Measurements from ENCODE around the gene ANXA6.

Gene ANXA6

DNA sequence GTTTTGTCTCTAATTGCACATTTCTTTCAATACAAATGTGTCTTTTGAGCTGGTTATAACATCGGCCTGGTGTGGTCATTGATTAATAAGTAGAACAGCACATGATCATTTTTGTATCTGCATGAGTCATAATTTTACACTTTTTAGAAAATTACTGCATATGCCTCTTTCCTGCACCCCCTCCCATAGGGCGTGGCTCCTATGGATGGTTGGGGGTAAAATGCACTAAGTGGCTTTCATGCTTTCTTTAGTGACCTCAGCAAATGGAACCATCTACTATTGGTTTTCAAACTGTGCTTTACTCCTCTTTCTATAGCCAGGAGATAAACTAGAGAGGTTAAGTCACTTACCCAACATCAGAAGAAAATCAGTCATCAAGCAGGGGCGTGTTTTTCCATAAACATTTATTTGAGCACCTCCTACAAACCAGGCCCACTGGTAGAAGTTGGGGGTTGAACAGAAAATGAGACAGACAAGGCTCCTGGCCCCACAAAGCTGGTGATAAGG, 3.8 kb downstream of the ANXA6 start:
- TF ChIP-seq CTCF (IDR thresholded peaks at IDR 0.05; ENCODE audit: low read depth, low read length, missing control alignments), result no peak
- DNase-seq (ENCODE audit: extremely low read depth, low read depth), result no peak
- no peak overlapping the region for H3K4me3 ChIP-seq (replicated peaks; ENCODE audit: low read depth, low read length)

- no peak overlapping the region for H3K4me3 ChIP-seq (replicated peaks; ENCODE audit: low read depth, low read length)
- no peak for TF ChIP-seq CTCF (IDR thresholded peaks at IDR 0.05; ENCODE audit: low read depth, low read length, missing control alignments)
Measured at GRCh38 chr5:151153300-151153699, 4.3 kb downstream of the ANXA6 start.

GRCh38 chr5:151151793-151152192, 5.8 kb downstream of the ANXA6 start:
- H3K4me3 ChIP-seq (replicated peaks; ENCODE audit: low read depth, low read length), result no peak overlapping the region
- no peak for TF ChIP-seq CTCF (IDR thresholded peaks at IDR 0.05; ENCODE audit: low read depth, low read length, missing control alignments)
- DNase-seq (ENCODE audit: extremely low read depth, low read depth), result no peak

More at GRCh38 chr5:151153300-151153699, 4.3 kb downstream of the ANXA6 start:
- no peak for DNase-seq (ENCODE audit: extremely low read depth, low read depth)

DNA sequence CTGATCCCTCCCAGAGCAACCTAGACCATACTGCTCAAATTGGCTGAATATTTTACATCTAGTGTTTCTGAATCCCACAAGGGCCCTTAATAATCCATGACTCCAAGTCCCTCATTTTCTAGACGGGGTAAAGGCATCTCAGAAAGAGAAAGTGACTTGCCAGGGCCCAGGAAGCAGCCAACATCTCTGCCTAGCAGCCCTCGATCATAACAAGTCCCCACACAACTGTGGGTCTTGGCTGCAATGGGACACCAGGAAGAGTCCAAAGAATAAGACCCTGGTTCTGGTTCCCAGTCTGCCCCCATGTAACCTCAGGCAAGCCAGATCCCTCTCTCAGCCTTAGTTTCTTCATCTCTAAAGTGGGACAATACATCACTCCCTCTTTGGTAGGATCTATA, 6.3 kb downstream of the ANXA6 start:
- TF ChIP-seq CTCF (IDR thresholded peaks at IDR 0.05; ENCODE audit: low read depth, low read length, missing control alignments), result no peak
- DNase-seq (ENCODE audit: extremely low read depth, low read depth), result no peak
- H3K4me3 ChIP-seq (replicated peaks; ENCODE audit: low read depth, low read length), result no peak overlapping the region

DNA sequence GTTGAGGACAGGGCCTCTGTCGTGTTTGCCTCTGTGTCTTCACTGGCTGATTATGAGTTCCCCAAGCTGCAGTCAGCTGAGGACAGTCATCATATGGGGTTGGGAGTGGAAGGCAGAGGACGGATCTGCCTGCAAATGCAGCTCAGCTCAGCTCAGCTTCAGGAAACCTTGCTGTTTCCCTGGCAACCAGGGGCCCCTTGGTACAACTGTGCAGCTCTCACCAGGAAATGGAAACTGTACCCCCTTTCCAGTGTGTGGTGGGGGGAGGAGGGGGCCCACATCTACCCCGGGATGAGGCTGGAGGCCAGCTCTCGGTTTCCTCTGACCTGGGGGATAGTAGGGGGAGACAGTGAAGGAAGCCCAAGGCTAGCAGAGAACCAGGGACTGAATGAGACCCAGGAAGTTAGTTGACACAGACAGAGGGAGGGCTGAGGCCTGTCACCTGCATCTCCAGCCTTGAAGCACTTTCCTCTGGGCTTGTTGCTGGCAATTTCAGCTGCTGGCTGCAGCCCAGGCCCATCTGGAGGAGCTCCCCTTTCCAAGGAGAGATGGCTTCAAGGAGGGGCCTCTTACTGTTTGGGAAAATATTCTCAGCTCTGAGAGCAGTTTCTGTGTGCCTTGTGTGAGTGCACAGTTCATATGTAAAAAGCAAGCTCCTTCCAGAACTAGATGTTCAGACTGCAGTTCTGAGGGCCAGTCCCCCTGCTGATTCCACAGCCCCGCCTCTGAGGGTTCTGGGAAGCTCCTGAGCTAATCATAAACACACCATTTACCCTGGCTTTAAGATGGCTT, 6.9 kb downstream of the ANXA6 start:
- no peak for DNase-seq (ENCODE audit: extremely low read depth, low read depth)
- H3K4me3 ChIP-seq (replicated peaks; ENCODE audit: low read depth, low read length), result no peak overlapping the region
- no peak for TF ChIP-seq CTCF (IDR thresholded peaks at IDR 0.05; ENCODE audit: low read depth, low read length, missing control alignments)

DNA sequence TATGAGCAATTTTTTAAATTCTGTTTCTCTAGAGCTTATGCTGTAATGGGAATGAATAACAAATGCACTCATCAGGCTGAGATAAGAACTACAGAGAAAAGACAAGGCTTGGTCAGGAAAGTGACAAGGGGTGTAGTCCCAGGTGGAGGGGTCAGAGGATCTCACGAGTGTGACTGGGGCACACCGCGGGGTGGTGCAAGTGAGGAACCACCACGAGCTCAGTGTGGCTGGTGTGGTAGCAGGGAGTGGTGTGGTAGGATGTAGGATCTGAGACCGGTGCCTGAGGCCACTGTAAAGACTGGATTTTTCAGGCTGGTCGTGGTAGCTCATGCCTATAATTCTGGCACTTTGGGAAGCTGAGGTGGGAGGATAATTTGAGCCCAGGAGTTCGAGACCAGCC, 9.0 kb downstream of the ANXA6 start:
- no peak overlapping the region for H3K4me3 ChIP-seq (replicated peaks; ENCODE audit: low read depth, low read length)
- DNase-seq (ENCODE audit: extremely low read depth, low read depth), result no peak
- no peak for TF ChIP-seq CTCF (IDR thresholded peaks at IDR 0.05; ENCODE audit: low read depth, low read length, missing control alignments)
